ENCODE data around the gene BCAS2. TPM values are rescaled to one million over a fixed set of nuclear protein-coding genes. Genes with fewer than 3 reads are reported as not detected.
A peak's percentile ranks its signal among the peaks of the same experiment; 100 is the strongest.
"Not testable (repeated sequence)": the region's sequence is repeated elsewhere in the genome, so short reads cannot be mapped to it uniquely, and the experiment has no call there.

BCAS2 gene
- total RNA-seq, 1 experiment from 2014 or later: 45.7 TPM

DNA sequence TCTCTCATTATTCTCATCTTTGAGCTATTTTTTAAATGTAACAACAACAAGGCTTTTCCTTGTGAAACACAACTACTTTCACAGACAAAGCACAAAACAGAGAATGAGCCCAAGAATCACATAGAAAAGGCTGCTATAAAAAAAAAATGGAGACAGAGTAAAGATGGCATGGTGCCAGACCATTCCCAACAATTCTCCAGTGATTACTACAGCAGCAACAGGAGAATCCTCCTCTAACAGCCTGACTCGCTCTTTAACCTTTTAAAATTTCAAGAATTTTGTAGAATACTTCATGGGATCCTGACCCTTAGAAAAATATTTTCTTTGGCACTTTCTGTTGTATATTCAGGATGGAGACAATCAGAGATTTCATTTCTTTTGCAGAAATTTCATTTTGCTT, 3.8 kb upstream of the BCAS2 start:
- H4K20me1 ChIP-seq (ENCODE audit: insufficient read depth, low read depth, low read length): no peaks in the 10 kb centered on the region; the same call in 1 of the 2 replicates

DNA sequence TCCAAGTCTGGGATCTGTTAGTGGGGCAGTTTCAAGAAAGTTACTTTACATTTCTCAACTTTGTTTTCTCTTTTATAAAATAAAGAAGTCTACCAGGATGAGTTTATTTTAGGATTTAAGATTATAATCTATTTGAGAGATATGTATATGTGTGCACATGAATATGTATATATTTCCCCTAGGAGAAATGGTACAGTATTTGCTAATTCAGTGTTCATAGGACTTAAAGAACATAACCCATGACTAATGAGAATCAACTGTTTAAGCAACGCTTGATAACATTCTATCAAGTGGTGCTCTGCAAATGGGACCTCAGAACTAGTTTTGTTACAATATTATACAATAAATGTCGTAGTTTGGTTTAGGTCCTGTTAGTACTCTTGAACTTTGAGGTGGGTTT, 7.0 kb downstream of the BCAS2 start:
- H3K9ac ChIP-seq (ENCODE audit: low read length): no peak overlapping the region
- H3K4me1 ChIP-seq (ENCODE audit: low read length): no peaks in the 10 kb centered on the region
- peaks cover 4% of the 10 kb centered on the region; the same call in 1 of the 2 replicates for H4K20me1 ChIP-seq (ENCODE audit: insufficient read depth, low read depth, low read length)
- no peak overlapping the region for H3K4me2 ChIP-seq (ENCODE audit: low read depth, low read length, poor library complexity, severe bottlenecking)
- H3K79me2 ChIP-seq (ENCODE audit: low read length): peaks cover 26% of the 10 kb centered on the region
- H3K9me2 ChIP-seq (replicated peaks; ENCODE audit: insufficient read depth, low read length): no peaks in the 10 kb centered on the region
- DNase-seq: no peak
- no peaks in the 10 kb centered on the region for H3K9me3 ChIP-seq (ENCODE audit: low read length)
- no peak overlapping the region for H3K4me3 ChIP-seq (ENCODE audit: low read length)
- no peak overlapping the region for H3K27ac ChIP-seq (ENCODE audit: low read length)
- H3K36me3 ChIP-seq (ENCODE audit: insufficient read depth, low read length): peaks cover 56% of the 10 kb centered on the region
- H2AFZ ChIP-seq (ENCODE audit: low read length): no peak overlapping the region
- H3K27me3 ChIP-seq (ENCODE audit: low read length): no peaks in the 10 kb centered on the region

More for the DNA sequence above, 3.8 kb upstream of the BCAS2 start:
- Histone ChIP-seq H3K9me2 (replicated peaks; ENCODE audit: insufficient read depth, low read length) (0 out of 2 replicates have a peak, but pooled peaks cover 3% of the 10 kb centered on the region), H2AFZ (ENCODE audit: low read length) (no peak overlapping the region), H3K4me3 (ENCODE audit: low read length) (no peak overlapping the region), H3K4me2 (ENCODE audit: low read depth, low read length, poor library complexity, severe bottlenecking) (no peak overlapping the region), H3K9ac (ENCODE audit: low read length) (no peak overlapping the region), H3K36me3 (ENCODE audit: insufficient read depth, low read length) (no peaks in the 10 kb centered on the region), H3K27ac (ENCODE audit: low read length) (no peak overlapping the region), H3K27me3 (ENCODE audit: low read length) (no peaks in the 10 kb centered on the region), H3K4me1 (ENCODE audit: low read length) (peaks cover 21% of the 10 kb centered on the region), H3K79me2 (ENCODE audit: low read length) (peaks cover 12% of the 10 kb centered on the region), H3K9me3 (ENCODE audit: low read length) (no peaks in the 10 kb centered on the region)
- DNase-seq: no peak

DNA sequence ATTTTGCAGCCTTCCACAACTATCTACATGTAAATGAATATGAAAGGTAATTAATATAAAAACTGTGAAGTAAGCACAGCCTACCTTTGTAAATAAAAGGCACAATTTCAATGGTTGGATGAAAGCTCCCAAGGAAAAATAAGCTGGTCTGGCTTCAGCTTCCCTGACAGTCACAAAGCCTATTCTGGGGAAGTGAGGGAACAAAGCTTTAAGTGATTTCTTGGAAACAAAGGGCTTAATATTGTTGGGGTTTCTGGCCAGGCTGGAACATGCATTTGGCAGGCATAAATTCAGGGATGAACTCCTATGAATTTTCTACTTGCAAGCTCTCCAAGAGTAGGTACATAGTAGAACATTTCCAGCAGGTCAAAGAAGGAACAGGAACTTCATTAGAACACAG, 17.3 kb downstream of the BCAS2 start:
- Histone ChIP-seq H3K9ac (ENCODE audit: low read length) (no peak overlapping the region), H3K9me3 (ENCODE audit: low read length) (no peaks in the 10 kb centered on the region), H3K9me2 (replicated peaks; ENCODE audit: insufficient read depth, low read length) (no peaks in the 10 kb centered on the region), H3K4me2 (ENCODE audit: low read depth, low read length, poor library complexity, severe bottlenecking) (no peak overlapping the region), H3K27ac (ENCODE audit: low read length) (no peak overlapping the region), H4K20me1 (ENCODE audit: insufficient read depth, low read depth, low read length) (no peaks in the 10 kb centered on the region), H3K27me3 (ENCODE audit: low read length) (no peaks in the 10 kb centered on the region), H3K4me3 (ENCODE audit: low read length) (no peak overlapping the region), H2AFZ (ENCODE audit: low read length) (no peak overlapping the region), H3K36me3 (ENCODE audit: insufficient read depth, low read length) (peaks cover 18% of the 10 kb centered on the region), H3K4me1 (ENCODE audit: low read length) (peaks cover 5% of the 10 kb centered on the region), H3K79me2 (ENCODE audit: low read length) (no peaks in the 10 kb centered on the region)
- DNase-seq: no peak

DNA sequence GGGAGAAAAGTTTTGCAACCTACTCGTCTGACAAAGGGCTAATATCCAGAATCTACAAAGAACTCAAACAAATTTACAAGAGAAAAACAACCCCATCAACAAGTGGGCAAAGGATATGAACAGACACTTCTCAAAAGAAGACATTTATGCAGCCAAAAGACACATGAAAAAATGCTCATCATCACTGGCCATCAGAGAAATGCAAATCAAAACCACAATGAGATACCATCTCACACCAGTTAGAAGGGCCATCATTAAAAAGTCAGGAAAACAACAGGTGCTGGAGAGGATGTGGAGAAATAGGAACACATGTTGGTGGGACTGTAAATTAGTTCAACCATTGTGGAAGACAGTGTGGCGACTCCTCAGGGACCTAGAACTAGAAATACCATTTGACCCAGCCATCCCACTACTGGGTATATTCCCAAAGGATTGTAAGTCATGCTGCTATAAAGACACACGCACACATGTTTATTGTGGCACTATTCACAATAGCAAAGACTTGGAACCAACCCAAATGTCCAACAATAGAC, 18.4 kb downstream of the BCAS2 start:
- H4K20me1 ChIP-seq (ENCODE audit: insufficient read depth, low read depth, low read length); H3K9me2 ChIP-seq (replicated peaks; ENCODE audit: insufficient read depth, low read length): not testable (repeated sequence)

DNA sequence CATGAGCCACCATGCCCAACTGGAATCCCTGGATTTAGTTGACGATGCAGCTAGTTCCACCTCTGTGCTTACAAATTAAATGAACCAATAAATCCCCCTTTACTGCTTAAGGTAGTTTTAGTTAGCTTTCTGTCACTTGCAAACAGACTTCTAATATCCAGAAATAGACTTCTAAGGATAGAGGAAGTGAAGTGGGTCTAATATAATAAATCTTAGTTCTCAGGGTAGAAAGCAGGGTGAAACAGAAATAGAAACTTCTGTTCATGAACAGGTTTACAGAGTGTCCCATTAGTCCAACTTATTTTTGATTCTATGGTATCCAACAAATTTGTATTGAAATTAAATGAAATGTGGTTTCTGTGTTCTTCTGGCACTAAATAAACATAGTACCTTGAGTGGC, 20.1 kb downstream of the BCAS2 start:
- H4K20me1 ChIP-seq (ENCODE audit: insufficient read depth, low read depth, low read length): no peaks in the 10 kb centered on the region
- no peak overlapping the region for H3K4me2 ChIP-seq (ENCODE audit: low read depth, low read length, poor library complexity, severe bottlenecking)
- peaks cover 10% of the 10 kb centered on the region for H3K4me1 ChIP-seq (ENCODE audit: low read length)
- no peaks in the 10 kb centered on the region for H3K36me3 ChIP-seq (ENCODE audit: insufficient read depth, low read length)
- H3K27me3 ChIP-seq (ENCODE audit: low read length): no peaks in the 10 kb centered on the region
- H3K79me2 ChIP-seq (ENCODE audit: low read length): no peaks in the 10 kb centered on the region
- H3K9ac ChIP-seq (ENCODE audit: low read length): no peak overlapping the region
- no peak overlapping the region for H3K27ac ChIP-seq (ENCODE audit: low read length)
- no peaks in the 10 kb centered on the region for H3K9me2 ChIP-seq (replicated peaks; ENCODE audit: insufficient read depth, low read length)
- no peak overlapping the region for H2AFZ ChIP-seq (ENCODE audit: low read length)
- H3K9me3 ChIP-seq (ENCODE audit: low read length): no peaks in the 10 kb centered on the region
- DNase-seq: no peak
- no peak overlapping the region for H3K4me3 ChIP-seq (ENCODE audit: low read length)

More for the DNA sequence above, 18.4 kb downstream of the BCAS2 start:
- not testable (repeated sequence) for H3K4me3 ChIP-seq (ENCODE audit: low read length); H3K79me2 ChIP-seq (ENCODE audit: low read length); H3K9me3 ChIP-seq (ENCODE audit: low read length); H3K4me2 ChIP-seq (ENCODE audit: low read depth, low read length, poor library complexity, severe bottlenecking); H2AFZ ChIP-seq (ENCODE audit: low read length); H3K27me3 ChIP-seq (ENCODE audit: low read length); H3K9ac ChIP-seq (ENCODE audit: low read length); DNase-seq; H3K27ac ChIP-seq (ENCODE audit: low read length)
- Histone ChIP-seq H3K4me1 (ENCODE audit: low read length) (peaks cover 10% of the 10 kb centered on the region), H3K36me3 (ENCODE audit: insufficient read depth, low read length) (peaks cover 11% of the 10 kb centered on the region)

DNA sequence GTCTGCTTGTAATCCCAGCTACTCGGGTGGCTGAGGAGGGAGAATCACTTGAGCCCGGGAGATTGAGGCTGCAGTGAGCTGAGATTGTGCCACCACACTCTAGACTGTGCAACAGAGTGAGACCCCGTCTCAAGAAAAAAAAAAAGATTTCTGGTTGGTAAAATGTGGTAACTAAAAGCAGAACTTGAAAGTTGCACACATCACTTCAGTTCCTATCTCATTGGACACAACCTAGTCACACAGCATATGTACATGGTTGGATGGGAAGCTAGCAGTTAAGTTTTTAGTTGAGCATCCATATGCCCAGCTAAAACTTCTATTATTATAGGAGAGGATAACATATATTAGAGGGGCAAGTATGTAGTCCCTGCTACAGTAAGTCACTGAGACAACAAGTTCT, 22.1 kb downstream of the BCAS2 start:
- Histone ChIP-seq H3K4me2 (ENCODE audit: low read depth, low read length, poor library complexity, severe bottlenecking) (no peak overlapping the region), H2AFZ (ENCODE audit: low read length) (peak overlapping the region; percentile 5; the same call in 1 of the 2 replicates), H4K20me1 (ENCODE audit: insufficient read depth, low read depth, low read length) (no peaks in the 10 kb centered on the region), H3K27me3 (ENCODE audit: low read length) (no peaks in the 10 kb centered on the region), H3K79me2 (ENCODE audit: low read length) (no peaks in the 10 kb centered on the region), H3K4me3 (ENCODE audit: low read length) (no peak overlapping the region), H3K9me3 (ENCODE audit: low read length) (no peaks in the 10 kb centered on the region), H3K36me3 (ENCODE audit: insufficient read depth, low read length) (no peaks in the 10 kb centered on the region), H3K9me2 (replicated peaks; ENCODE audit: insufficient read depth, low read length) (no peaks in the 10 kb centered on the region), H3K9ac (ENCODE audit: low read length) (no peak overlapping the region), H3K27ac (ENCODE audit: low read length) (no peak overlapping the region), H3K4me1 (ENCODE audit: low read length) (peaks cover 10% of the 10 kb centered on the region)
- DNase-seq: peak; percentile 49

DNA sequence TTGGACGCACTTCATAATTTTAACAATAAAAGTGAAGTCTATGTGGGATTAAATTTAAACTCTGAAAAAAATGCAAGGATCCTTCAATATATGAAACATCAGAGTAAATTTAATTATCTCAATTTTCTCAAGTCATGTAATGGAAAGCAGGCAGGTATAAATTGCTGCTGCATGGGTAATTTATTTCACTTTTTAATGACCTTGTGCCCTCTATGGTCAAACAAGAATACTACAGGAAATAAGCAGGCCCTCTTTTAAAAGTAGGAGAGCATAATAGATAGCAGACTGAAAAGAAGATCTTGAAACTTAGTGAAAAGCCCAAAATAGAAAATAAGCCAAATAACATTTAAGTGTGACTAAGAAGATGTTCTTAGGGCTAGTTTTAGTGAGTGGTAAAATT, 22.9 kb downstream of the BCAS2 start:
- H3K4me3 ChIP-seq (ENCODE audit: low read length): no peak overlapping the region
- no peaks in the 10 kb centered on the region for H3K36me3 ChIP-seq (ENCODE audit: insufficient read depth, low read length)
- H3K27me3 ChIP-seq (ENCODE audit: low read length): no peaks in the 10 kb centered on the region
- no peak overlapping the region for H3K27ac ChIP-seq (ENCODE audit: low read length)
- no peak overlapping the region for H2AFZ ChIP-seq (ENCODE audit: low read length)
- no peaks in the 10 kb centered on the region for H3K79me2 ChIP-seq (ENCODE audit: low read length)
- no peak overlapping the region for H3K4me2 ChIP-seq (ENCODE audit: low read depth, low read length, poor library complexity, severe bottlenecking)
- peak; percentile 71 for DNase-seq
- no peak overlapping the region for H3K9ac ChIP-seq (ENCODE audit: low read length)
- no peaks in the 10 kb centered on the region for H3K9me3 ChIP-seq (ENCODE audit: low read length)
- H3K9me2 ChIP-seq (replicated peaks; ENCODE audit: insufficient read depth, low read length): no peaks in the 10 kb centered on the region
- H3K4me1 ChIP-seq (ENCODE audit: low read length): peaks cover 10% of the 10 kb centered on the region
- no peaks in the 10 kb centered on the region for H4K20me1 ChIP-seq (ENCODE audit: insufficient read depth, low read depth, low read length)

DNA sequence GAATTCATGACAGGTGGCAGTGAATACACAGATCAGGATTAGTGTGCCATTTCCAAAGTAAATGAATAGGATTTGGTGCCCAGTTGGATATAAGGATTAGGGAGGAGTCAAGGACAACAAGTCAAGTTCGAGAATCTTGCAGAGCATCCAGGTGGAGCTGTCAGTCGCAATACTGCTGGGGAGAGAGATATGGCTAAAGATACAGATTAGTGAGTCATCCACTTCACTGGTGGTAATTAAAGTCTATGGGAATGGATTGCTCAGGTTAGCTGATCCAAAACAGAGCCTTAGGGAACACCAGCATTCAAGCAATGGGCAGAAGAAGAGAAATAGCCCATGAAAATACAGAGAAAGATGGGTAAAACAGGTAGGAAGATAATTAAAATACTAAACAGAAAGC, 26.8 kb downstream of the BCAS2 start:
- H4K20me1 ChIP-seq (ENCODE audit: insufficient read depth, low read depth, low read length): no peaks in the 10 kb centered on the region
- no peaks in the 10 kb centered on the region; the same call in 1 of the 2 replicates for H3K27me3 ChIP-seq (ENCODE audit: low read length)
- H3K4me2 ChIP-seq (ENCODE audit: low read depth, low read length, poor library complexity, severe bottlenecking): no peak overlapping the region

More for the DNA sequence above, 26.8 kb downstream of the BCAS2 start:
- H3K27ac ChIP-seq (ENCODE audit: low read length): no peak overlapping the region
- no peak for DNase-seq
- H3K9me2 ChIP-seq (replicated peaks; ENCODE audit: insufficient read depth, low read length): no peaks in the 10 kb centered on the region
- H3K9me3 ChIP-seq (ENCODE audit: low read length): no peaks in the 10 kb centered on the region
- H3K79me2 ChIP-seq (ENCODE audit: low read length): no peaks in the 10 kb centered on the region
- H3K9ac ChIP-seq (ENCODE audit: low read length): no peak overlapping the region
- no peak overlapping the region for H2AFZ ChIP-seq (ENCODE audit: low read length)
- no peaks in the 10 kb centered on the region for H3K36me3 ChIP-seq (ENCODE audit: insufficient read depth, low read length)
- H3K4me1 ChIP-seq (ENCODE audit: low read length): peaks cover 9% of the 10 kb centered on the region
- H3K4me3 ChIP-seq (ENCODE audit: low read length): no peak overlapping the region
